GM04503 (cell line): ENCODE results near the gene TAAR9.

Source experiments
- DNase-seq: peaks from one replicate; pipeline ENCODE4 v3.0.0-alpha.2; 2012; ENCODE audit warnings: low read depth

Gene TAAR9

GRCh38 chr6:132537977-132538376 lies at the start of gene TAAR9:
TSS of gene TAAR9 (plus strand) at chr6:132538277. CDS start at chr6:132538290, 13 bp downstream.
- no peak for DNase-seq

GRCh38 chr6:132489376-132489775 lies 48.7 kb upstream of the TAAR9 start:
- DNase-seq: no peak

GRCh38 chr6:132490024-132490423 lies 48.1 kb upstream of the TAAR9 start:
- DNase-seq: peak; percentile 57

GRCh38 chr6:132490478-132491204 lies 47.4 kb upstream of the TAAR9 start:
- DNase-seq: no peak

GRCh38 chr6:132491303-132491702 lies 46.8 kb upstream of the TAAR9 start:
- DNase-seq: no peak

- no peak for DNase-seq
These were observed 46.2 kb upstream of the TAAR9 start for GRCh38 chr6:132491881-132492280.

- no peak for DNase-seq
These were observed 43.1 kb upstream of the TAAR9 start for GRCh38 chr6:132494954-132495353.

- DNase-seq: no peak
These were observed 42.4 kb upstream of the TAAR9 start for GRCh38 chr6:132495604-132496079.

GRCh38 chr6:132496519-132497180 lies 41.4 kb upstream of the TAAR9 start:
- no peak for DNase-seq

GRCh38 chr6:132498638-132499037 lies 39.4 kb upstream of the TAAR9 start:
- DNase-seq: no peak

GRCh38 chr6:132499757-132500156 lies 38.3 kb upstream of the TAAR9 start:
- no peak for DNase-seq

- no peak for DNase-seq
These were observed 33.3 kb upstream of the TAAR9 start for GRCh38 chr6:132504757-132505156.

GRCh38 chr6:132505158-132505557 lies 32.9 kb upstream of the TAAR9 start:
- DNase-seq: no peak

GRCh38 chr6:132506461-132506860 lies 31.6 kb upstream of the TAAR9 start:
- DNase-seq: no peak

- DNase-seq: no peak
These were observed 30.9 kb upstream of the TAAR9 start for GRCh38 chr6:132506869-132507808.

GRCh38 chr6:132511210-132511830 lies 26.8 kb upstream of the TAAR9 start:
- no peak for DNase-seq

- DNase-seq: no peak
These were observed 26.3 kb upstream of the TAAR9 start for GRCh38 chr6:132511831-132512220.

- no peak for DNase-seq
These were observed 25.8 kb upstream of the TAAR9 start for GRCh38 chr6:132512342-132512637.

GRCh38 chr6:132512638-132513632 lies 25.1 kb upstream of the TAAR9 start, which contains the start of gene STX7:
TSS of gene STX7 (minus strand) at chr6:132513116. CDS start at chr6:132503530, 9,586 bp downstream.
- peak; percentile 49 for DNase-seq

- no peak for DNase-seq
These were observed 24.1 kb upstream of the TAAR9 start for GRCh38 chr6:132513831-132514545.
